GM19238 (cell line): ENCODE data around the gene CPLANE2.
"Not testable (repeated sequence)": the region's sequence is repeated elsewhere in the genome, so short reads cannot be mapped to it uniquely, and the experiment has no call there.

ENCODE experiments used
- DNase-seq: peaks from one replicate; pipeline ENCODE4 v3.0.0; 2011; ENCODE audit warnings: low spot score; ENCODE audit not compliant: insufficient read length

CPLANE2 gene

DNA sequence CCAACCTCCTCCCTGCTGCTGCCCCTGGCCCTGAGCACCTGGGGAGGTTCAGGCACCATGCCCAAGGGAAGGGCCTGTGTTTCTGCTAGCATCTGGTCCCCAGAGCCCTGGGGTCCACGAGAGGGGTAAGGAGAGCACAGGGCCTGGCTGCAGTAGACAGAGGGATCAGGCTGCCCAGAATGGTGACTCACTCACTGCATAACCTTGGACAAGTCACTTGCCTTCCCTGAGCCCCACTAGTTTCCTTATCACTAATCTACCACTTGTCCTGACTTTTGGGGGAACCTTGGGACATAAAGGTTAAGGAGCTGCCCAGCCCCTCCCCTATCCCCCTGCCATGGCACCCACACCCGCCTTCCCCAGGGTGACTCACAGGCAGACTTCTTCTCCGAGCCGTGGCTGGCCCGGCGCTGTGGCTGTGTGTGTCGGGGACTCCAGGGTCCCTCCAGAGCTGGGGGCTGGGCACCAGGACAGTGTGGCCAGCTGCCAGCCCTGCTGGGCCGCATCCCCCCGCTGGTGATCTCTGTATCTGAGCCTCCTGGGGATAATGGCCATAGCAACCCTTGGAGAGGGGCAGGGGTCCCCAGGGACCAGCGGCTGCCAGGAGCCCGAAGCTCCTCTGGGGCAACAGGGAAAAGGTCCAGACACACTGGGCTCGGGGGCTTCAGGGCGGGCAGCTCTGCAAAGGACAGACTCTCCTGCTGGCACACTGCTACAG is 28.6 kb downstream of the CPLANE2 start:
- no peak for DNase-seq

DNA sequence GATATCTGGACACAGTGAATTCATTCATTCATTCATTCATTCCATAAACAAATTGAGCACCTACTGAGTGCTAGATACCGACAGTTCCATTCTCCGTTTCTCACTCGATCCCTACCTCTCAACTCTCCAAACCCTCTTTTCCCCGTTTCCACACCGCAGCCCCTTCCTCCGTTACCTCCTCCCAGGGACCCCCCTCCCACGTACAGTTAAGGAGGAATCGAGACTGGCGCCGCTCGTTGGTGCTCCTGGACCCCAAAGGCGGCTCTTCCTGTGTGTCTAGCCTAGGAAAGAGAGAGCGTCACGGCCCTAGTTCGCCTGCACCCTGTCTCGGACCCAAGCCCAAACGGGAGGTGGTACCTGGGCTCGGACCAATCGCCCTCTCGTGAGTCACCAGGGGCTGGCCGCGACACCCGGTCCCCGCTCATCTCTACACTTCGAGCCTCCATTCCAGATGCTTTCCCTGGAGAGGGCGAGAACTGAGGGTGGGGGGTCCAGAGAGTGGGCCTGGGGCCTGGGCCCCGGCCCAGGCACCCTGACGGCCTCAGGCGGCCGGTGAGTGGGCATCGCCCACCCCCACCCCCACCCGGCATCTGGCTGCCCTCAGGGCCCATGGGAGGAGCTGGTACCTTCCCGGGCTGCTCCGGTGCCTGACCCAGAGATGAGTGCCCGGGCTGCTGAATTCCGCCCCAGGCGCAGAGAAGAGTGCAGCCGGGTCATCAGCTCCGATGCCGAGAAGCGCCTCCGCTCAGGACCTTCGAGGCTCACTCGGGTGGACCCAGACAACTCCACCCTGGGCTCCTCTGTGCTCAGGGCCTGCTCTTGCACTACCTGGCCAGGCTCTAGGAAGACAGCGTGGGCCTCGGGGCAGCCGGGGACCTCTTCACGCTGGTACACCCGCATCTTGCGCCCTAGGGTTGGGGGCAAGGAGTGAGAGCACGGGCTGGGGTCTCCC is 29.4 kb downstream of the CPLANE2 start:
- no peak for DNase-seq

DNA sequence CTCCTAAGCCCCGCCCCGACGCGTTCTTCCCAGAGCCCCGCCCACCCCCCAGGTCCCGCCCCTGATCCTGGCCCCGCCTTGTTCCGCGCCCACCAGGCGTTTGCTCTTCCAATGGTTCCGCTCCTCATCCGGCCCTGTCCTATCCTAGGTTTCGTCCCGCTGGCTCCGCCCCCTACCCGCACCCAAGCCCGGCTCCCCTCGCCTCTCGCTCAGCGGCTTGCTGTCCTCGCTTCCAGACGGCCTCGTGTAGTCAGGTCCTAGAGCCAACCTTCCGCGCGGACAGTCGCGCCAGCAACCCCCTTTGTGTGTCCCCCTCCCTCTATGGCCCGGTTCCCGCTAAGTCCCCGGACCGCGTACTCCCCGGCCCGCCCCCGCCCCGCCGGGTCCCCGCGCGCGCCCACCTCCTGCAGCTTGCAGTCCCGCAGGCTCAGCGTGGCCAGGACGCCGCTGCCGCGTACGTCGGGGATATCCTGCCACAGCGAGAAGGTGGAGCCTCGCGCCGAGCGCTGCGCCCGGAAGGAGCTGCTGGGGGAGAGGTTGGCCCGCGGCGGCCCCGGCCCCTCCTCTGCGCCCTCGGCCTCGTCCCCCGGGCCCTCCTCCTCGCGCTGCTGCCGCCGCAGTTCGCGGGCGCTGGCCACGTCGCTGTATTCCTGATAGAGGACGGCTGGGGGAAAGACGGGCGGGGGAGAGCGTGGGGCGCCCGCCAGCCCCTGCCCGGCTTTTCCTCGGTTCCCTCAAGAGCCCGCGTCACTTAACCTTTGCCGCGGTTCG is 30.3 kb downstream of the CPLANE2 start:
- peak; percentile 76 for DNase-seq

DNA sequence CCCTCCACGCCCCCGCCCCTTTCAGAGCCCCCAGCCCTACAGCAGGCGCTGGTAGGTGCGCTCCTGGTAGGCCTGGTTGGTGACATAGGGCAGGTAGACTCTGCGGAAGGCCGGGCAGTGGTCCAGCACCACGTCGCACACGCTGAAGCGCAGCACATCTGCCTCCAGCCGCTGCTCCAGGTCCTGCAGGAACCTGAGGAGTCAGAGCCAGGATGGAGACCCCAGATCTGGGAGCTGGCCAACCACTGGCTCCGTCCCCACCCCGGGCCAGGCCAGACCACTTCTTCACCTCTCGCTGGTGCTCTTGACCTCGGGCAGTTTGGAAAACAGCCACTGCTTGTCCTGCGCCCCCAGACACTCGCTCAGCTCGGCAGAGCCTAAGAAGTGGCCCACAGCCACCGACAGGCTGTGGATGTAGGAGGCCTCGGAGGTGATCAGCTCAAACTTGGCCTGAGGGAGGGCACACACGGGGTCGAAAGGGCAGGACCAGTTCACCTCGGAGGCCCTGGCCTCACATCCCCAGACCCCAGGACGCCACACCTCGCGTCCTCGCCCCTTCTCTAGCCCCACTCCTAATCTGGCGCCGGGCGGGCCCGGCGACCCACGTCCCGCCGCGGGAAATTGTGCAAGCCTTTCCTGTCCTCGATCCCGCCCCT is 31.0 kb downstream of the CPLANE2 start:
- no peak for DNase-seq

DNA sequence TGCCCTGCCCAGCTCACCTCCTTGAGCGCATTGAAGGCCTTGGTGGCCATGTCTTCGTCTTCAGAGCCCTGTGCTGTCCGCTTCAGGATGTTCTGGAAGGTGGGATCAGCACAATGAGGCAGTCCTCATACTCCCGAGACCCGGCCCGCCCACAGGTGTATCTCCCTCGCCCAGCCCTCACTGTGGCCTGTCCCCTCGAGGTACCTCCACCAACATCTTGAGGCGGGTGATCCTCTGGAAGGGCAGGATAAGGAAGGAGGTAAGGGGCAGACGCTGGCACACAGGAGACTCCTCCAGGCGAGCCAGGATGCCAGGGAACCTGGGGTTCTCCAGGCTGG is 31.7 kb downstream of the CPLANE2 start:
- no peak for DNase-seq

DNA sequence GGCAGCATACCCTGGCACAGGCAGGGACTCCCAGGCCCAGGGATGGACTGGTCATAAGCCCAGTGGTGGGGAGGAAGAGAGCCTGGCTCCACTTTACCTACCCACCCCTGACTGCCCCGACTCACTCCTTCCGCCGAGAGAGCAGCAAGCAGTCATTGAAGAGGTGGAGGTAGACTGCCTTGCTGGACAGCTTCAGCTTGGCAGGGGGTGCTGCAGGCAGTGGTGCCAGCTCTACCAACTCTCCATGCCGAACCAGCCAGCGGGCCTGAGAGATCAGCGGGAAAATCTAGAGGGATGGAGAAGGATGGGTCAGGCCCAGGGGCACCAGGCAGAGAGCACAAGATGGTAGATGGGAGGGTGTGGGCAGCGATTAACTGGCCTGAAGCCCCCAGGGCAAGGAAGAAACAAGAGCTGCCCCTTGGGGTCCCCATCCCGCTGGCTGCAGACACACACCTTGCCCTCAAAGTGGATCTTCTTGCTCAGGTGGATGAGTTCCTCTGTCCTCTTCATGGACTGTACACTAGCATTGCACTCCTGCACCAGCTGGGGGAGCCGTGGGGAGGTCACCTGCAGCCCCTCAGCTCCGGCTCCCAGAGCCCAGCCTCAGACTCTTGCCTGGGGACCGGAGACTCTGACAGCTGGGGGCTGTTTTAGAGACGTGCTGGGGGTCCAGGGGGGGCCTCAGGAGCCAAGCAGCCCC is 32.2 kb downstream of the CPLANE2 start:
- no peak for DNase-seq

DNA sequence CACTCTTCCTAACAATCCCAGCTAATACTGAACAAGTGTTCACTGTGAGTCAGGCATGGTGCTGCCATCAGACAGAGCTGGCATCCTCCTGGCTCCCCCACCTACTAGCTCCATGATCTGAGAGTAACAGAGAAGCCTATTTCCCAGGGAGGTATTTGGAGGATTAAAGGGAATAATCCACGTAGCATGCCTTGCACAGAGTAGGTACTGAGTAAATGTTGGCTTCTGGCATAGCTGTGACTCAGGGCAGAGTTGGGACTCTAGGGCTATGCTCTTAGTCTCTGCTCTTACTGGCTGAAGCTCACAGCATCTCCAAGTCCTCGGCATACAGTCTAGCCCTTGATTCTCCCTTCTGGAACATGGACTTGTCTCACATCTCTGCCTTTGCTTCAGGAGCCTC is 32.8 kb downstream of the CPLANE2 start:
- DNase-seq = no peak

DNA sequence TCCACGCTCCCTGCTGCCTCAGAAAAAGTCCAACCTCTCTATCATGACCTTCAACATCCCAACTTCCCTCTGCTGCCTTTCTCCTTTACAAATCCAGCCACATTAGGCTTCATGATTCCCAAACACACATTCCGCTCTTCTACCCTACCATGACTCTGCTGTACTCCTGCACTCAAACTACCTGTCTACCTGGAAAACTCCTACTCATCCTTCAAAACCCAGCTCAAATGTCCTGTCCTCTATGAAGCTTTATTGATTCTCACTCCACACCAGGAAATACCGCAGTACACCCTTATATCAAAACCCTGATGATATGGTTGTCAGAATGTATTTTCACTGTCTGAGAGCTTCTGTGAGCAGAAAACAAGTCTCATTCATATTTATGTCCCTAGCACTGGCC is 33.4 kb downstream of the CPLANE2 start:
- no peak for DNase-seq

DNA sequence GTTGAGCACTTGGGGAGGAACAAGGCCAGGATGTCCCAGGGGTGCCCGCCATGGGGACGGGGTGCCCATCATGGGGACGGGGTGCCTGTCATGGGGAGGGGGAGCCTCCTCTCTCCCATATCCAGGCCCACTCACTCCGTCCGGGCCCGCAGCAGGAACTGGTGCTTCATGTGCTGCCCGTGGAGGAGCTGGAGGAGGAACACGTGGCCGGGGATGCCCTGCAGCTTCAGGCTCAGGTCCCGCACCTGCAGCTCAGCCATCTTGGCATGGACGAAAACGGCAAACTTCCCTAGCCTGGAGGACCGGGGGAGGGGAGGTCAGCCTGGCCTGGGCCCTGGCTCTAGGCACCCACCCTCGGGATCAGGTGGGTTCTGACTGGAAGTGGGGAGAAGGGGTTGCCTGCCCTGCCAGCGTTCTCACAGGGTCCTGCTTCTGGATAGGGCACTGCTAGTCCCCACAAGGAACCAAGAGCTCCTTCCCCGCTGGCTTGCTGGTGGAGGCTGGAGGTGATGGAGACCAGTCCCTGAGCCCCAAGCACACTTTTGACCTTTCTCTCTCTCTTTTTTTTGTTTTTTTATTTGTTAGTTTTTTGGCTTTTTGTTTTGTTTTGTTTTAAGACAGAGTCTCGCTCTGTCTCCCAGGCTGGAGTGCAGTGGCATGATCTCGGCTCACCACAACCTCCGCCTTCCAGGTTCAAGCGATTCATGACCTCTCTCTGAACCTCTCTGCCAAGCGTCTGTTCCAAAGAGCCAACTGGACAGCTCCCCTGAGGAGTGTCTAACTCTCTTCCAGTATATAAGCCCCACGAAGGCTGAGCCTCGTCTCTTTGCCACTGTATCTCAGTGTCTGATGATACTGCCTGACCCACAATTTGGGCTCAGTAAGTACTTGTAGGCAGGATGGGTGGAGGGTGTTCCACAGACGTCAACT is 34.4 kb downstream of the CPLANE2 start:
- DNase-seq = no peak

DNA sequence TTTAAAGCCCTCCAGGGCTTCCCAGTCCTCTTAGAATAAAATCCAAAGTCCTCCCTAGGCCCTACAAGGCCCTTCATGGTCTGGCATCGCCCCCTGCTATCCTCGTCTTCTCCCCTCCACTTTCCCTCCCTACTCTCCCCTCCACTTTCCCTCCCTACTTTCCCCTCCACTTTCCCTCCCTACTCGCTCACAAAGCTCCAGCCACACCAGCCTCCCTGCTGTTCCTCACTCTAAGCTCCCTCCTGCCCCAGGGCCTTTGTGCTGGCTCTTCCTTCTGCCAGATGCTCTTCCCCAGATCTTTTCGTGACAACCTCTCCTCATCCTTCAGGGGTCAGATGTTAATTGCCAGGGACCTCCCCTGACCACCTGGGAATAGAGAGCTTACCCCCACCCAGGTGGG is 37.3 kb downstream of the CPLANE2 start:
- DNase-seq = no peak

DNA sequence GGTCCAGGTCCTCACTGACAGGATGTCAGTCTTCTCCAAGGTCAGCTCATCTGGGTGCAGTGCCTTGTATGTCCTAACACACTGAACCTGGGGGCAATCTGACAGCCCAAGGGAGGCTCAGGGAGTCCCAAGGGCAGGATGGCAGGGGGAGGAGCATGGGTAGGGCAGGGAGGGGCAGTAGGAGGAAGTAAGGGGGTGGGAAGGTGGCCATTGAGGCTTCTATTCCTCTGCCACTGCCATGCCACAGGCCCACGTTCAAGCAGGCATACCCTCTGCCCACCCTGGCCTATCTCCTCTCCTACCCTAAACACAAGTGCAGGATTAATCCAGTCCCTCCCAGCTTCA is 37.9 kb downstream of the CPLANE2 start:
- no peak for DNase-seq

DNA sequence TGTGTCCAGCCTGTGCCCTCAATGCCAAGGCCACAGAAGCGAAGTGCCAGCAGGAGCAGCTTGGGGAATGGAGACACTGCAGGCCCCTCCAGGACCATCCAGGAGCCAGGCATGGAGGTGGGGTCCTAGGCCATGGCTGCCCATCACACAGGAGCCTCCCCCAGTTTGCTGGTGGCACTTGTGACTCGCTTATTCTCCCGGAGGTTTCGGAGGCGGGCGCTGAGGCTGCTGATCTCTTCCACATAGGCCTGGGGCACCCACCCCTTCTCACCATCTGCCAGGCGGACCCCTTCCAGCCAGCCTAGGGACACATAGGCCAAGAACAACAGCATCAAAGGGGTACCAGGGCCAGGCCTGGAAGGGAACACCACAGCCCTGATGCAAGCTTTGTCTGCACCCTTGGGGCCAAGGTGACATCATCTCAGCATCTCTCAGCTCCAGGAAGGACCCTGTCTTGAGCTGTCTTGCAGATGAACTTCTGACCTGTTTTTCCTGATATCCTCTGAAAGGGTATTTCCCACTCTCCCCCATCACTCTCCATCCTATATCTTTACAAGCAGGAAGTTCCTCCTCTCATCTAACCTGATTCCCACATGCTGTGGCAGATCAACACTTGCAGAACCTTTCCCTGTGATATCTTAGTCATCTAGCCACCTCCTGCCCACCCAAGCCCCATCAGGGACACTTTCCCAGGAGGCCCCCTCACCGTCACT is 38.4 kb downstream of the CPLANE2 start:
- no peak for DNase-seq

DNA sequence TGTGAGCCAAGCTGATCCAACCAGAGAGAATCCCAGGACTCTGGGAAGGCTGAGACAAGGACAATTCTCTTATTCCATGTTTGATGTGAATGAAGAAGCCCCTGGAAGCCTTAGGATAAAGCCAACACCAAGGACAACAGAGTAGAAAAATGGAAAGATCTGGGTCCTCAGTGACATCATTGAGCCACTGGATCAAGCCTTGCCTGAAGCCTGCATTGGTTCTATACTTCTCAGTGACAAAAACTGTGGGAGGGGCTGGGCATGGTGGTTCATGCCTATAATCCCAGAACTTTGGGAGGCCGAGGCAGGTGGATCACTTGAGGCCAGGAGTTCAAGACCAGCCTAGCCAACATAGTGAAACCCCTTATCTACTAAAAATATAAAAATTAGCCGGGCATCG is 40.1 kb downstream of the CPLANE2 start:
- DNase-seq = no peak

DNA sequence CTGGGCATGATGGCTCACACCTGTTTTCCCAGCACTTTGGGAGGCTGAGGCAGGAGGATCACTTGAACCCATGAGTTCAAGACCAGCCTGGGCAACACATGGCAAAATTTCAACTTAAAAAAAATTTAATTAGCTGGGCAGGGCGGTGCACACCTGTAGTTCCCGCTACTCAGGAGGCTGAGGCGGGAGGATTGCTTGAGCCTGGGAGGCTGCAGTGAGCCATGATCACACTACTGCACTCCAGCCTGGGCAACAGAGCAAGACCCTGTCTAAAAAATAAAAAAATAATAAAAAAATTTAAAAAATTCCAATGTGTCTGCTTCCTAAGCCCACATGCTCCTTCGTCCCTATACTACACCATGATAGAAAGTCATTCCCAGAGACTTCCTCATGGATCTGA is 40.8 kb downstream of the CPLANE2 start:
- not testable (repeated sequence) for DNase-seq

DNA sequence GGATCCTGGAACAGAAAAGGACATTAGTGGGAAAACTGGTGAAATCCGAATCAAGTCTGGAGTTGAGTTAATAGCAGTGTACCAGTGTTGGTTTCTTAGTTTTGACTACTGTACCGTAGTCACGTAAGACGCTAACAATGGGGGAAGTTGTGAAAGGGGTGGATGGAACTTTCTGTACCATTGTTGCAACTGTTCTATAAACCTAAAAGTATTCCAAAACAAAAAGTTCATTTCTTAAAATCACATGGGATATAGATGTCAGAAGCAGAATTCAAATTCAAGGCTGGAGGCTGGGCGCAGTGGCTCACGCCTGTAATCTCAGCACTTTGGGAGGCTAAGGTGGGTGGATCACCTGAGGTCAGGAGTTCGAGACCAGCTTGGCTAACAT is 41.5 kb downstream of the CPLANE2 start:
- DNase-seq = no peak

DNA sequence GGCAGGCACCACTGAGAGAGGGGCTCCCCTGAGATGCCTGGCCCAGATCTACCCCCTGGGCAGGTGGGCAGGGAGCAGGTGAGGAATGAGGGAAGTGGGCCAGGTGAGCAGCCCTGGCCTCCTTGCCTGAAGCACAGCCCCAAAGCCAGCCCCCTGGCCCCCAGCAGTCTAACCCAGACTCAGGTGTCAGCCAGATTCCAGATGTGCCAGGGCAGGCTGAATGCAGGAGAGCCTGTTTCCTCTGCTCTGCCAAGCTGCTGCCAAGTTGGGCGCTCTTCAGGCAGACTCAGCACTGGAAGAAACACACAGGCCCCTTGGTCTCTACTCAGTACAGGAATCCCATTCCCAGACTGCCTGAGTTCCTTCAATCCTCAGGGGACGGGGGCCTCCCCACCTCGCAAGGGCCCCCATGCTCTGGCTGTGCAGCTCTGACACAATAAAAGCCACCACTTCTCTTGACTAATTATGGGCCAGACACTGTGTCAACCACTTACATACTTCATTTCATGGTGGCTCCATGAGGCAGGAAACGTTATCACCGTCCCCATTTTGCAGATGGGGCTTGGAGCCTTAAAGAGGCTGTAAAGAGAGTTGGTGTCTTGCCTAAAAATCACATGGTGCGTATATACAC is 45.0 kb downstream of the CPLANE2 start:
- DNase-seq = no peak

DNA sequence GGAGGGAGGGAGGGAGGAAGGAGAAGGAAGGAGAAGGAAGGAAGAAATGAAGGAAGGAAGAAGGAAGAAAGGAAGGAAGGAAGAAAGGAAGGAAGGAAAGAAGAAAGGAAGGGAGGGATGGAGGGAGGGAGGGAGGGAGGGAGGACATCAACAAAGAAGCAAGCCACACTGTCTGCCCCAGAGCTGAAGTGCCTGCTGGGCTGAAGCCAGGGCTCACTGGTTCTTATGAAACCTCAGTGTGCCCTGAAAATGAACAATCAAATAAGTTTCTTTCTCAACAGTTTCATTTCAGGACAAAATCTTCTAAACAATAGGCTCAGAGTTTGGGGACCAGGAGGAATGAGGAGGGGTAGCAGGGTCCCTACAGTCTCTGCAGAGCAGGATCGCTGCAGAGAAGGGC is 45.7 kb downstream of the CPLANE2 start:
- DNase-seq = no peak

DNA sequence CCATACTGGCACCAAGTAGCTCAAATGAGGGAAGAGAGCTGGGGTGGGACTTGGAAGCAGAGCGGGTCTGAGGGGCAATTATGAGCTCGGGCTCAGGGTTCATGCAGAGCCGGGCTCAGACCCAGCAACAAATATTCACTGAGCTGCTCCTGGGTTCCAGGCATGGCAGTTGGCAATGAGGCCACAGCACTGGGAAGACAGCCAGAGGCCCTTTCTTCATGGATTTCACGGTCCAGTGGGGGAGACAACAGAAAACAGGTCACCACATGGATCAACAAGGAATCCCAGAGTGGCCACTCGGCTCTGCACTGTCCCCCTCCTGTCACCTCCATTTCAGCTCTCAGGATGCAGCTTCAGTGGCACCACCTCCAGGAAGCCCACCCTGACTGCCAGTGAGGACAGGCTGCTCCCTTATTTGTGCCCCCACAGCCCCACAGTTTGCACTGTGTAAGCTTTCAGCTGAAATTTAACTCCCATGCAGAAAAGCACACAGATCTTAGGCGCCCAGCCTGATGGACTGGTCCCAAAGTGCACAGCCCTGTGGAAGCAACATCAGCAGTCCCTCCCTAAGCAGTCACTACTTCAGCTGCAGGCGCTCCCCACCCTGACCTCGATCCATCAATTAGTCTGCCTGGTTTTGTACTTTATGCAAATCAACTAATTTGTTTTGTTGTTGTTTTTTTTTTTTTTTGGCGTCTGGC is 46.9 kb downstream of the CPLANE2 start:
- no peak for DNase-seq
